Activated T-cell treated with anti-CD3 and anti-CD28 coated beads, Interleukin-2, amount 50 U/mL, for 24 hours (primary cell): ENCODE measurements around the gene CHID1.

Source experiments
- DNase-seq: peaks from one replicate; pipeline ENCODE4 v3.0.0-alpha.2; 2020
- H3K27ac Mint-ChIP-seq: 2 replicates; pipeline ENCODE4 v1.8.0; 2020; ENCODE audit warnings: mild to moderate bottlenecking, mixed read lengths
- H3K27me3 Mint-ChIP-seq: 2 replicates; pipeline ENCODE4 v1.8.0; 2020; ENCODE audit warnings: mixed read lengths
- H3K36me3 Mint-ChIP-seq: 2 replicates; pipeline ENCODE4 v1.8.0; 2020; ENCODE audit warnings: low read depth, mixed read lengths
- H3K4me1 Mint-ChIP-seq: 2 replicates; pipeline ENCODE4 v1.8.0; 2020; ENCODE audit warnings: low read depth, mixed read lengths
- H3K4me3 Mint-ChIP-seq: 2 replicates; pipeline ENCODE4 v1.8.0; 2020; ENCODE audit warnings: mild to moderate bottlenecking, moderate library complexity, mixed read lengths
- H3K9me3 Mint-ChIP-seq: 2 replicates; pipeline ENCODE4 v1.8.0; 2020; ENCODE audit warnings: mixed read lengths

Gene CHID1

DNA sequence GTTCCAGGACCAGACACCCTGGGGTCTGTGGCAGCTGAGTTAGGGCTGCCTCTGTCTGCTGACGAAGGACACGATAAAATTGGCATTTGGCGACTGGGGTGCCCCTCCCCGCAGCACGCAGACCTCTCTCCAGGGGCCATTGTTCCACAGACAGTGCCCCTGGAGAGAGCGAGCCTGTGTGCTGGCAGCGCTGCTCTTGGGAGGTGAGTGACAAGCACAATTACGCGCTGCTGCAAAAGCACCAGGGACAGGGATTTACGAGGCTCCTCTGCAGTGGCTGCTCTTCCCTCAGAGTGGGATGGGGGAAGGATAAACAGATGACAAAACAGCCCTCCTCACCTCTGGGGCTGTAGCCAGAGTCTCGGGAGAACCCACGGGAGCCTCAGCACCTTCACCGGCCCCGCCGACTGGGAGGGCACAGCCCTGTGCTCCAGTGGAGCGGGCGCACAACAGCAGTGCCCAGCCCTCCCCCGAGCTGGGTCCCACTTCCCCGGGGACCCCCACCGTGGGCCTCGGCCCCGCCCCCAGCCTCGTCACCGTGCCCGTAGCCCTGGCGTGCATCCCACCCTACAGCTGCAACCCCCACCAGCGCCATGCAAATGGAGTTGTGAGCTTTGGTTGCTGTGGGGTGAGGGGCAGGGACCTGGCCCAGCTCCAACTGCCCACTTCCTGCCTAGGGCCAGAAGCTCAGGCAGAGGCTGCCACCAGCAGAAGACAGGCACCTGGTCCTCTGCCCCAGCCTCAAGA lies 19.6 kb downstream of the CHID1 start:
- Mint-ChIP-seq H3K4me3 (no peak overlapping the region), H3K27me3 (no peaks in the 10 kb centered on the region), H3K36me3 (peaks cover 53% of the 10 kb centered on the region), H3K27ac (no peak overlapping the region), H3K9me3 (no peaks in the 10 kb centered on the region), H3K4me1 (no peaks in the 10 kb centered on the region)
- DNase-seq: no peak

DNA sequence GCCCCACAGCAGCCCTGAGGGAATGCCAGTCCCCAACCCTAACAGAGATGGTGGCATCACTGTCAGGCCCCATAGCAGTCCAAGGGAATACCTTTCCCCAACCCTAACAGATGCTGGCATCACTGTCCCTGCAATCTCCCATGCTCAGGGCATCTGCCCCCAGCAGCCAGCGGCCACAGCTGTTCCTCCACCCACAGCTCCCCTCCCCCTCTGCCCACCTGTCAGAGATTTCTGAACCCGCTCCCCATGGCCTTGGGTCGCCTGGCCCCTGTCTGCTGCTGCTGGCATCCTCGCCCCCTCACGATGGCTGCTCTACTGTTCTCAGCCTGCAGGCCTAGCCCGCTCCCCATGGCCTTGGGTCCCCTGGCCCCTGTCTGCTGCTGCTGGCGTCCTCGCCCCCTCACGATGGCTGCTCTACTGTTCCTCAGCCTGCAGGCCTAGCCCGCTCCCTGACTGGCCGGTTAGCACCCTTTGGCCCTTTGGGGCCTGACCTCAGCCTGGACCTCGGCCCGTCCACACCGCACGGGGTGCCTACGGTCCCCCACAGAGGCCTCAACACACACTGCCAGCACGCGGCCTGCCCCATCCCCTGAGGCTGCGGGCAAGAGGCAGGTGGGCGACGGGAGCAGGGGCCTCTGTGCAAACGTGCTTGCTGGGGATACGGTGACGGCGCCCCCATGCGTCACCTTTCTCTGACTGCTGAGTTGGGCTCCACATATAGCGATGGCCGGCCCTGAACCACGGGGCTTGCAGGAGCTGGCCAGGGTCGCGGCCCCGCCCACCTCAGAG lies 20.7 kb downstream of the CHID1 start:
- H3K4me3 Mint-ChIP-seq: no peak overlapping the region
- H3K4me1 Mint-ChIP-seq: no peaks in the 10 kb centered on the region
- peaks cover 58% of the 10 kb centered on the region for H3K36me3 Mint-ChIP-seq

DNA sequence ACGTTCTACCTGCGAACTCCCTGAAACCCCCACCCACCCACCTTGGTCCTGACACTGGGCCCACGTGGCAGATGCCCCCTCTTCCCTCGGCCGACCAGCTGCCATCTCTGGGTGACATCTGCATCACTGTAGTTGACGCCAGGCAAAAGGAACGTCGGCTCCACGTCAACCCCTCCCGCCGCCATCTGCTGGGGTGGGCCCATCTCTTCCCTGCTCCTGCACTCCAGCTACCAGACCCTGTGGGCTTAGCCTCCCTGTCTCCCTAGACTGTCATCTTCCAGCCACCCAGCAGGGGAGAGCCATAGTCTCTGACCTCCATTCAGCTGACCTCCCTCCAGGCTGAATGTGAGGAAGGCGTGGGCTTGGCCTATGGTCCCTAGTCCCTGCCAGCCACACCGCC lies 21.4 kb downstream of the CHID1 start:
- no peaks in the 10 kb centered on the region for H3K9me3 Mint-ChIP-seq
- no peaks in the 10 kb centered on the region for H3K4me1 Mint-ChIP-seq
- no peak overlapping the region for H3K4me3 Mint-ChIP-seq
- peaks cover 58% of the 10 kb centered on the region for H3K36me3 Mint-ChIP-seq
- peak overlapping the region; percentile 11 for H3K27ac Mint-ChIP-seq
- DNase-seq: no peak
- H3K27me3 Mint-ChIP-seq: no peaks in the 10 kb centered on the region

More for the DNA sequence above, 20.7 kb downstream of the CHID1 start:
- H3K27me3 Mint-ChIP-seq: no peaks in the 10 kb centered on the region
- no peaks in the 10 kb centered on the region for H3K9me3 Mint-ChIP-seq
- H3K27ac Mint-ChIP-seq: peak overlapping the region; percentile 11
- DNase-seq: no peak

- DNase-seq: no peak
- Mint-ChIP-seq H3K27me3 (no peaks in the 10 kb centered on the region), H3K36me3 (peaks cover 64% of the 10 kb centered on the region), H3K27ac (no peak overlapping the region), H3K4me3 (no peak overlapping the region), H3K4me1 (no peaks in the 10 kb centered on the region), H3K9me3 (no peaks in the 10 kb centered on the region)
Measured at GRCh38 chr11:888310-889212, 22.0 kb downstream of the CHID1 start.

- no peak for DNase-seq
- H3K9me3 Mint-ChIP-seq: no peaks in the 10 kb centered on the region
- peaks cover 69% of the 10 kb centered on the region for H3K36me3 Mint-ChIP-seq
- no peak overlapping the region for H3K4me3 Mint-ChIP-seq
- no peaks in the 10 kb centered on the region for H3K27me3 Mint-ChIP-seq
- H3K4me1 Mint-ChIP-seq: no peaks in the 10 kb centered on the region
- no peak overlapping the region for H3K27ac Mint-ChIP-seq
Measured at GRCh38 chr11:887589-887988, 23.0 kb downstream of the CHID1 start.

- no peak overlapping the region for H3K4me3 Mint-ChIP-seq
- peaks cover 77% of the 10 kb centered on the region for H3K36me3 Mint-ChIP-seq
- H3K4me1 Mint-ChIP-seq: no peaks in the 10 kb centered on the region
- no peaks in the 10 kb centered on the region for H3K27me3 Mint-ChIP-seq
- H3K27ac Mint-ChIP-seq: no peak overlapping the region
- DNase-seq: no peak
- no peaks in the 10 kb centered on the region for H3K9me3 Mint-ChIP-seq
Measured at GRCh38 chr11:886568-886967, 24.0 kb downstream of the CHID1 start.

DNA sequence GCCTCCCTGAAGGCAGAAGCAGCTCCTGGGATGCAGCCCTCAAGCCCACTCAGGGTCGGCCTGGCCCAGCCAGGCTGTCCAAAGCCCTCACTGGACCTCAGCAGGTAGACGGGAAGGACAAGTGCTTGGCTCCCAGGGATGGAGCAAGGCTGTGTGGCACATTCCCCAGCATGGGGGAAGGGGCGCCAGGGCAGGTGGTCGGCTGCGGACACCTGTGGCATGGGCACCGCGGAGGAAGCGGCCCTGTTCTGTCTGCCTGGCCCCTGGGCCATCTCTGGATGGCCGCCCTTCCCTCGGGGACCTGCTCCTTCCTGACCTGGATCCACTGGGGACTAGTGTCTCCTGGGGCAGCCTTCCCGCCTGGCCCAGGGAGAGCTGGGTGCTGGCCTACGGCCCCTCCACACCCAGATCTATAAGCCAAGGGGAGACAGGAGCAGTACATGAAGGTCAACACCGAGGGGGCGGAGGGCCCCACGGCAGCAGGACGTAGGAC lies 26.0 kb downstream of the CHID1 start:
- Mint-ChIP-seq H3K4me1 (no peaks in the 10 kb centered on the region), H3K27ac (no peak overlapping the region), H3K4me3 (no peak overlapping the region), H3K27me3 (no peaks in the 10 kb centered on the region), H3K36me3 (peaks cover 79% of the 10 kb centered on the region), H3K9me3 (no peaks in the 10 kb centered on the region)
- no peak for DNase-seq

DNA sequence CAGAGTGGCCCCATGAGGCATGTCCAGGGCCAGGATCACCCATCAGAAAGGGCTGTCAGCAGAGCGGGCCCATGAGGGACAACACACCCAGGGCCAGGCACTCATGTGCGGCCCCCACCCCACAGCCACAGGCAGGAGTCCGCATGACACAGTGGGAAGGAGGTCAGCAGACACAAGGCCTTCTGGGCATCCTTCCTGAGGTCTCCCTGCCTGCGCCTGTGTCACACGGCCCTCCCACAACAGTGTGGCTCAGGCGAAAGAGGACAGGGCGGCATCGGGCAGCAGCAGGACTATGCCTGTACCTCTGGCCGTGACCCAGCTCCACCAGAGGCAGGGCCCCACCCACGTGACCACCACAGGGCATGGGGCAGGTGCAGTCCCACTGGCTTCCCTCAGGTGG lies 27.1 kb downstream of the CHID1 start:
- H3K9me3 Mint-ChIP-seq: no peaks in the 10 kb centered on the region
- H3K36me3 Mint-ChIP-seq: peaks cover 83% of the 10 kb centered on the region
- DNase-seq: no peak
- no peak overlapping the region for H3K27ac Mint-ChIP-seq
- H3K4me1 Mint-ChIP-seq: no peaks in the 10 kb centered on the region
- H3K4me3 Mint-ChIP-seq: no peak overlapping the region
- no peaks in the 10 kb centered on the region for H3K27me3 Mint-ChIP-seq

DNA sequence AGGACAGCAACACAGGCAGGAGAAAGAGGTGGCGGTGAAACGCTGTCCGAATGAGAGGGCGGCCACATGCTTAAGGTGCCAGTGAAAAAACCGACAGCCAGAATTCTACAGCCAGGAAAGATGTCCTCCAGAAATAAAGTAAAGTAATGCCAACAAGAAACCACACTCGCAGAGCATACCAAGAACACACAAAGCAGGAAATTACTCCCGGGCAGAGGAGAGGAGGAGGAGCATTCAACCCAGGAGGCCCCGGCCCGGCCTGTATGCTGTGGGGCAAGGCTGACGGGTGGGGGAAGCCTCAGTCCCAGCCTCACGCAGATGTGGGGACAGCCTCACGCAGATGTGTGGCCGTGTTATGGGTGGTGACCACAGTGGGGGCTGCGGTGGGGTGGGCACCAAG lies 28.0 kb downstream of the CHID1 start:
- DNase-seq: no peak
- Mint-ChIP-seq H3K4me1 (no peaks in the 10 kb centered on the region), H3K4me3 (no peak overlapping the region)

DNA sequence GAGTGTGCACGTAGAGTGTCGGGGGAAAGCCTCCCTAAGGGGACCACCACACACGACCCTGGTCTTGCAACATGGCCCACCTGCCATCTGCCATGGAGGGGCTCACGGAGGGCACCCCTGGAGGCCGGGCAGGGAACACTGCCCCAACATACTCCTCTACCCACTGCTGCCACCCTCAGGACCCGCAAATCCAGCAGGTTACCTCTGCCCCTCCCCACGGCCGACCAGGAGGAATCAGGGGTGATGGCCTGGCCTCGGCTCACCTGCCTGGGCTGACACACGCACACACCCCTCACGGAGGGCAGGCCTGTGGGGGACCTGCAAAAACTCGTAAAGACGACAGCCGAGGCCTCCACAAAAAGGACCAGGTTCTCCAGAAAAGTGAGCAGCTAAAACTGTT lies 30.2 kb downstream of the CHID1 start:
- H3K27ac Mint-ChIP-seq: no peak overlapping the region
- no peaks in the 10 kb centered on the region for H3K27me3 Mint-ChIP-seq
- no peak overlapping the region for H3K4me3 Mint-ChIP-seq
- no peaks in the 10 kb centered on the region for H3K9me3 Mint-ChIP-seq
- peaks cover 78% of the 10 kb centered on the region for H3K36me3 Mint-ChIP-seq
- no peaks in the 10 kb centered on the region for H3K4me1 Mint-ChIP-seq
- DNase-seq: no peak

More for the DNA sequence above, 28.0 kb downstream of the CHID1 start:
- Mint-ChIP-seq H3K27me3 (no peaks in the 10 kb centered on the region), H3K36me3 (peaks cover 81% of the 10 kb centered on the region), H3K27ac (no peak overlapping the region), H3K9me3 (no peaks in the 10 kb centered on the region)

DNA sequence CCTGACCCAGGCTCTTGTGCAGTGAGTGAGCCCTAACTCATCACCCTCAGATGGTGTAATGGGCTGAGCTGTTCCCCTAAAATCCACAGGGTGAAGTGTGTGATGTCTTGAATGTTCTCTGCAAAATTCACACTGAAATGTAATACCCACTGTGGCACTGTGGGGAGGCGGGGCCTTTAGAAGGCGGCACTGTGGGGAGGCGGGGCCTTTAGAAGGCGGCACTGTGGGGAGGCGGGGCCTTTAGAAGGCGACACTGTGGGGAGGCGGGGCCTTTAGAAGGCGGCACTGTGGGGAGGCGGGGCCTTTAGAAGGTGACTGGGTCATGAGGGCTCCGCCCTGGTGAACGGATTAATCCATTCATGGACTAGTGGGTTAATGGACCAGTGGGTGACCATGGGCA lies 33.0 kb downstream of the CHID1 start:
- Mint-ChIP-seq H3K36me3 (peaks cover 74% of the 10 kb centered on the region), H3K9me3 (no peaks in the 10 kb centered on the region), H3K27ac (no peak overlapping the region), H3K27me3 (no peaks in the 10 kb centered on the region), H3K4me3 (no peak overlapping the region), H3K4me1 (no peaks in the 10 kb centered on the region)
- DNase-seq: no peak

DNA sequence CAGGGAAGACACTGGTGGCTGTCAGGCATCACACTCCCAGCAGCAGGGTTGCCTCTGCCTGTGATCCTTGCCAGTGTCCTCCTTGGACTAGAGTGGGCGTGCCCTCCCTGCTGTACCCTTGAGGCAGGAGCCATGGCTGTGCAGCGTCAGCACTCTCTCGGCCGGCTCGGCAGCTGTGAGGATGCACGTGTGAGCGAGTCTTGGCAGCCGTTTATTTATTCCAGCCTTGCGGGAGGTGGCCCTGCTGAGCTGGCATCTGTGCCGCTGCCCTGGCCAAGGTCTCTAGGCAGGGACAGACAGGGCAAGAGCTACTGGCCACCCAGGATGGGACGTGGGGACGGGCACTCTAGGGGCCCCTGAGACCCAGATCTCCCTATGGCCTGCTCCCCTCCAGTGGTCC lies 34.1 kb downstream of the CHID1 start:
- H3K27me3 Mint-ChIP-seq: no peaks in the 10 kb centered on the region
- H3K4me1 Mint-ChIP-seq: no peaks in the 10 kb centered on the region
- no peak overlapping the region for H3K4me3 Mint-ChIP-seq
- no peaks in the 10 kb centered on the region for H3K9me3 Mint-ChIP-seq
- DNase-seq: no peak
- H3K27ac Mint-ChIP-seq: no peak overlapping the region
- H3K36me3 Mint-ChIP-seq: peaks cover 72% of the 10 kb centered on the region

- no peak overlapping the region for H3K4me3 Mint-ChIP-seq
- H3K36me3 Mint-ChIP-seq: peaks cover 68% of the 10 kb centered on the region
- no peaks in the 10 kb centered on the region for H3K9me3 Mint-ChIP-seq
- no peaks in the 10 kb centered on the region for H3K27me3 Mint-ChIP-seq
- H3K4me1 Mint-ChIP-seq: no peaks in the 10 kb centered on the region
- DNase-seq: no peak
- H3K27ac Mint-ChIP-seq: no peak overlapping the region
Measured at GRCh38 chr11:875769-876301, 34.8 kb downstream of the CHID1 start.

DNA sequence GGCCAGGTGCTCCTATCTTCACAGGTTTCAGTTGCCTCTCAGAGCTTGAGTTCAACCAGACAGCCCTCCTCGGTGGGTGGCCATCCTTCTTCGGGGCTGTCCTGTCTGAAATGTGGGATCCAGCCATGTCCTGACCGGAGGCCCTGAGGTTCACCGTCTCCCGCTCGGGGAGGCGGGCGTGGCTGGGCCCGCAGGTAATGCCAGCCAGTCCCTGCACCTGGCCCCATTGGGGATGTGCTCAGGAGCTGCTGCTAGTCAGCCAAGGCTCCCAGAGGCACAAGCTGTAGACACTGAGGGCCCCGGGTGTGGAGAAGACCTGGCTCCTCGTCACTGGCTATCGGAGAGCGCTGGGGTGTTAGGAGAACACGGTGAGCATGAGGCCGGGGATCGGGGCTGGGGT lies 35.4 kb downstream of the CHID1 start:
- H3K4me1 Mint-ChIP-seq: no peaks in the 10 kb centered on the region
- no peaks in the 10 kb centered on the region for H3K9me3 Mint-ChIP-seq
- H3K36me3 Mint-ChIP-seq: peaks cover 62% of the 10 kb centered on the region
- peak overlapping the region; percentile 5 for H3K27ac Mint-ChIP-seq
- H3K4me3 Mint-ChIP-seq: no peak overlapping the region
- H3K27me3 Mint-ChIP-seq: no peaks in the 10 kb centered on the region
- no peak for DNase-seq
